ENCODE measurements around the gene PROM2.

GRCh38 chr2:95258271-95258670 lies 16.0 kb upstream of the PROM2 start:
- TF ChIP-seq USF1 (IDR thresholded peaks at IDR 0.05), result no peak
- no peak for TF ChIP-seq MAX (IDR thresholded peaks at IDR 0.05)
- TF ChIP-seq CEBPB (IDR thresholded peaks at IDR 0.05), result no peak
- TF ChIP-seq EGR1 (IDR thresholded peaks at IDR 0.05), result no peak
- TF ChIP-seq RAD21 (IDR thresholded peaks at IDR 0.05; ENCODE audit: low read depth), result no peak
- no peak for TF ChIP-seq TAF1 (IDR thresholded peaks at IDR 0.05; ENCODE audit: low read depth)
- no peak for TF ChIP-seq REST (IDR thresholded peaks at IDR 0.05; ENCODE audit: low read depth)
- no peak for TF ChIP-seq CREB1 (IDR thresholded peaks at IDR 0.05; ENCODE audit: low read depth)
- no peak for TF ChIP-seq ZBTB7A (IDR thresholded peaks at IDR 0.05; ENCODE audit: low read depth)
- no peak for TF ChIP-seq YY1 (IDR thresholded peaks at IDR 0.05; ENCODE audit: low read depth)
- TF ChIP-seq TEAD4 (IDR thresholded peaks at IDR 0.05), result no peak
- no peak for TF ChIP-seq EP300 (IDR thresholded peaks at IDR 0.05; ENCODE audit: borderline replicate concordance)
- no peak for TF ChIP-seq TCF12 (IDR thresholded peaks at IDR 0.05; ENCODE audit: low read depth)
